HG03457 (cell line): ENCODE results near the gene GPN3.
"Not testable (repeated sequence)": the region's sequence is repeated elsewhere in the genome, so short reads cannot be mapped to it uniquely, and the experiment has no call there.

Experiments used
- ATAC-seq: cut with Tn5 transposase; IDR thresholded peaks from one replicate; pipeline ENCODE4 v1.9.1; 2021; ENCODE audit warnings: moderate number of reproducible peaks; ENCODE audit not compliant: unreplicated experiment

The GPN3 gene

GRCh38 chr12:110449799-110450497, 18.1 kb downstream of the GPN3 start, which contains the start of gene ARPC3:
TSS of gene ARPC3 (minus strand) at chr12:110450337. CDS start at chr12:110450260, 77 bp downstream.
- ATAC-seq, result peak; percentile 87

- ATAC-seq, result no peak
Observed at GRCh38 chr12:110444455-110444854, 23.6 kb downstream of the GPN3 start.

- no peak for ATAC-seq
Observed at GRCh38 chr12:110436231-110436630, 31.8 kb downstream of the GPN3 start.

GRCh38 chr12:110431957-110432587, 36.0 kb downstream of the GPN3 start:
- ATAC-seq, result no peak

GRCh38 chr12:110429676-110430075, 38.4 kb downstream of the GPN3 start:
- not testable (repeated sequence) for ATAC-seq

- no peak for ATAC-seq
Observed at GRCh38 chr12:110426406-110426805, 41.7 kb downstream of the GPN3 start.

- no peak for ATAC-seq
Observed at GRCh38 chr12:110424237-110424636, 43.8 kb downstream of the GPN3 start.

GRCh38 chr12:110421701-110422100, 46.4 kb downstream of the GPN3 start:
- ATAC-seq, result no peak

GRCh38 chr12:110421159-110421661, 46.8 kb downstream of the GPN3 start:
- no peak for ATAC-seq

- ATAC-seq, result not testable (repeated sequence)
Observed at GRCh38 chr12:110420644-110421043, 47.4 kb downstream of the GPN3 start.

- not testable (repeated sequence) for ATAC-seq
Observed at GRCh38 chr12:110417113-110417512, 50.9 kb downstream of the GPN3 start.

GRCh38 chr12:110410086-110410485, 58.0 kb downstream of the GPN3 start:
- ATAC-seq, result not testable (repeated sequence)

- ATAC-seq, result not testable (repeated sequence)
Observed at GRCh38 chr12:110405126-110405662, 62.9 kb downstream of the GPN3 start.

- no peak for ATAC-seq
Observed at GRCh38 chr12:110403976-110404682, 63.9 kb downstream of the GPN3 start.

- ATAC-seq, result peak; percentile 54
Observed at GRCh38 chr12:110403146-110403975, 64.7 kb downstream of the GPN3 start, which contains the start of gene ANAPC7. TSS of gene ANAPC7 (minus strand) at chr12:110403708. CDS start at chr12:110403627, 81 bp downstream.
